HG03432 (cell line): ENCODE measurements around the gene CLSTN2.

ENCODE experiments used
- ATAC-seq: cut with Tn5 transposase; IDR thresholded peaks from one replicate; pipeline ENCODE4 v1.9.1; 2021; ENCODE audit warnings: mild to moderate bottlenecking, moderate library complexity; ENCODE audit not compliant: unreplicated experiment

The CLSTN2 gene

DNA sequence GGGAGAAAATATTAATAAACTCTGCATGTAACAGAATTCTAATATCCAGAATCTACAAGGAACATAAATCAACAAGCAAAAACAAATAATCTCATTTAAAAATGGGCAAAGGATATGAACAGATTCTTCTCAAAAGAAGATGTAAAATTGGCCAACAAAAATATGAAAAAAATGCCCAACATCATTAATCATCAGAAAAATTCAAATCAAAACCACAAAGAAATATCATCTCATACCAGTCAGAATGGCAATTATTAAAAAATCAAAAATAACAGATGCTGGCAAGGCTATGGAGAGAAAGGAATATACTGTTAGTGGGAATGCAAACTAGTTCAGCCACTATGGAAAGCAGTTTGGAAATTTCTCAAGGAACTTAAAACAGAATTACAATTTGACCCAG is 592.2 kb downstream of the CLSTN2 start:
- no peak for ATAC-seq

DNA sequence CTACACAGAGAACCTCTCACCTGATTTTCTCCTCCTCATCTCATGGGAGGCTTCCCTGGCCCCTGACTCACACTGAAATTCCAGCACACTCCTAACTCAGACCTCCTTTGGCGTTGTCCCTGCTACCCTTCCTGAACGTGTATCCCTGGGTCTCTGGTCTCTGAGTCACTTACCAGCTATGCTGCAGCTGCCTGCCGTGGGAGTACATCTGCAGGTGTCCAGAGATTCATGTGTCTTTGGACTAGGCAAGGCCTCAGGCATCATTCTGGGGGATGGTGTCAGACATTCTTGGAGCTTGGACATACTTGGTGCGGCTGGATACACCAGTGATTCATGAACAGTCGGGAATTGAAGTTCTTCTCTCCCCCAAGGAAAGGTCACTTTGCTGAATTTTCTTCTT is 594.1 kb downstream of the CLSTN2 start:
- ATAC-seq = no peak

- no peak for ATAC-seq
These were observed 594.6 kb downstream of the CLSTN2 start for GRCh38 chr3:140529558-140529957.

DNA sequence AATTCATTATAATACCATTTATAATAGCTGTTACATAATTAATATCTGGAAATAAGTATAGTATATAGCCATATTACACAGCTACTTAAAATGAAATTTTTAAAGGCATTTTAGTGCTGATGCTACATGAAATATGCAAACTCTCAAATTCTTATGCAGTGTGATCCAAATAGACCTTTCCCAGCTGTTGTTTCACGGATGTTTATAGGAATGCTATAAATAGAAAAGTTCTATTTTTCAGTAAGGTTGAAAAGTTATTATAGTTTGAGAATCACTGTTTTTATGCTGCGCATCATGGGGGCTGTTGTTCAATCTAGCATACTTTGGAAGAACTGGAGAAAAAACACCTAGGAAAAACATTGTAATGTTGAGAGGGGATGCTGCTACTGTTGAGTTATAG is 595.1 kb downstream of the CLSTN2 start:
- no peak for ATAC-seq

GRCh38 chr3:140530603-140531002 is 595.6 kb downstream of the CLSTN2 start:
- no peak for ATAC-seq

DNA sequence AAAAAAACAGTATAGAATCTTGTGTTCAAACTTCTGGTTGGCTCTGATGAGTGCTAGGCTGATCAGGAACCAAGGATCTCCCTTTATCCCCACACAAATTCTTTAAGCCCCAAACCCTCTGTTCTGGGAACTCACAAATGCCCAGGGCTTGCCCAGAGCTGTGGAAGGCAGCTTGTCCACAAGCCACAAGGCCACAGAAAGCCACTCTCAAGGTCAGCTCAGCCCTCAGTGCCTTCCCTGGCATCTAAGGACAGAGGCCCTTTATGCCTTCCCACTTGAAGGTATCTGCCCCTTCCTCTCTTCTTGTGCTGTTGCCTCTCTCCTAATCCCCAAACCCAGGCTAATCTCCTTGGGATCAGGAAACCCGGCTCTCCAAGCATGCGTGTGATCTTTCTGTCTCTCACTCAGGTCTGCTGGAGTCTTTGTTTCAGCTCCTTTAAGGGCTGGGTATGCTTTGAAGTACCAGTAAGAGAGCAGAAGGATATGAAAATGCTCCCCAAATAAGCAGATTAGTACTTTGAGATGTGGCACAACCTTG is 597.9 kb downstream of the CLSTN2 start:
- no peak for ATAC-seq

DNA sequence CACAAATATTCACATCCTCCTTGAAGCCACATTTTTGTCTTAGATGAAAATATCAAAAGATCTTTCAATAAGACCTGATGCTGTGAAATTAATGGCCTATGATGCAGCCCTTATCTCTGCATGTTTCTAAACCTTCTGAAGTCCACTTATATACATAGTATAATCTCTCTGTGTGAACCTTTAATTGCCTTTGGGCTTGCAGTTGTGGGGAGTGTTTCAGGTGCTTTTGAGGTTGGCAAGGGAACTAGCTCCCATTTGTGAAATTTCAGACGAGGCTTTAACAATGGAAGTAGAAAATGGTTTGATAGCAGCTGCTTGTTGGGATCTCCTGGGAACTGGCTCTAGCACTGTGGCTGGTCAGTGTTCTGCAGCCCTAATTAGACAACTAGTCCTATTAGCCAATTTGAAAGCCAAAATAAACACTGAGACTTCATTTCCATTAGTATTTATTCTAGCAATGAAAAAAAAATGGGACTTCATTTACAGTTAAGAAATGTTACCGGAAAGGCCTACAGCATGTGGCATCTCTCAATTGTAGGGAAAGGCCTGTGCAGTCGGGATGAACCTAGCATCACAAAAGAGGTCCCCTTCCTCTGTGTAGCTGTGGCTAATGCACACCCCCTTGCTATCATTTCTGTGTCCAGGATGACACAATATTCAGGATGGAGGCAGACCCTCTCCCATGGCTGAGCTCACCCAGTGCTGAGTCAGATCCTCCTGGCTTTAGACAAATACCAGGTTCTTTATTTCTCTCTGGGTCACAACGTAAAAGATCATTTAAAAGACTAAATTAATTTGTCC is 602.1 kb downstream of the CLSTN2 start:
- no peak for ATAC-seq

- ATAC-seq = no peak
These were observed 602.7 kb downstream of the CLSTN2 start for GRCh38 chr3:140537727-140538082.

DNA sequence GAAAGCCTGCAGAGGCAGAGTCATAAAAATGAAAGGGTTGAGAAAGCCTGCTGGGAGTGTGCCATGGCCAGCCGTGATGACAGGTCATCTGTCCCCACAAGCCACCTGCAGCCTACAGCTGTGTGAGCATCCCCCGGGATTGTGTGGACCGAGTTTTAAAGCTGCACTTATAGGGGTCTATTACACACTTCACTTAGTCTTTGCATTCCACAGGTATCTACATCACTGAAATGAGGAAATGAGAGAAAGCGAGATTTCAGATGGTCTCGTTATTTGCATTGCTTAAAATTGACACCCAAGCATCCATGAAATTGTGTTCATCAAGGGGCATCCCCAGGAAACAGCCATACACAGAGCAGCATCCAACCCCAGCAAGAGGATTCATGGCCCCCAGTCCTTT is 605.3 kb downstream of the CLSTN2 start:
- peak; percentile 77 for ATAC-seq

DNA sequence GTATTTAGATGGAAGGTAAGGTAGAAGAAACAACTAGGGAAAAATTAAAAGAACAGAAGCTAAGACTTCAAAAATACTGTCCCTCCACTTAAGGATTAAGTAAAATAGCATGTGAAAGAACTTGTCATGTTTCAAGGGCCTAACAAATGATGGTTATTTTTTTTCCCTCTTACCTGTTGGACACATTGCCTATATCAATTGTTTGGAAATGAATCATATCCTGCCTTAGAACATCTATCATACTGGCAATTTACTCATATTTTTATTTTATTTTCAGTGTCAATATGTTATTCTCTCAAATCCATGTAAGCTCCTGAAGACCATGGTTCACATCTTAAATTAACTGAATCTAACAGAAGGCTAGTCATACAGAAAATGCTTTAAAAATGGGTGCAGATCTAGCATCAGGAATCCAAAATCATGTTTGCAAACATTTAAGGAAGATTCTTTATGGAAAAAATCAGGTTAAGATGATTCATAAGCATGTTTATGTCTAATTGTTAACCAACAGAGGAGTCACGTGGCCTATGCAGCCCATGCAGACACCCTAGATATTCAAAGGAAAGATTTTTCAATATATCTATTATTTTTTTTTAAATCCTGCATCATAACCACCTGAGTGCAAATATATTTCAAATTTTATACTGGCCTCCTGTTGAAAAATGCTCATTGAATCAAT is 607.1 kb downstream of the CLSTN2 start:
- ATAC-seq = no peak

- ATAC-seq = no peak
These were observed 610.2 kb downstream of the CLSTN2 start for GRCh38 chr3:140545197-140545596.

DNA sequence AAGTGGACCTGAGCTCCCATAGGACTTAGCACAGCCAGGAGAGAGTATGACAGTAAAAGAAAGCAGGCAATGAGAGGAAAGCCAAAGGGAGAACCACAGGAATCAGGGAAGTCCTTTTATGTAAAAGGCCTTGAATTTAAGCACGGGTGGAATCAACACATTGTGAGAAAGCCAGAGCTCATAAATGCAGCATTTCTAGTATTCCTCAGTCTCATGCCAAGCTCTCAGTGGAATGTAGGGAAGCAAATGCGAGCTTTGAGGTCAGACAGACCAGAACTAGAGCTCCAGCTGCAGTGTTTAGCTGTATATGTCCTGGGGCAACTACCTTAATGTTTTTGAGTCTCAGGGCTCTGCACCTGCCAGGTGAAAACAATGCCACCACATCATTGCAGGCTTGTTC is 610.8 kb downstream of the CLSTN2 start:
- ATAC-seq = no peak

DNA sequence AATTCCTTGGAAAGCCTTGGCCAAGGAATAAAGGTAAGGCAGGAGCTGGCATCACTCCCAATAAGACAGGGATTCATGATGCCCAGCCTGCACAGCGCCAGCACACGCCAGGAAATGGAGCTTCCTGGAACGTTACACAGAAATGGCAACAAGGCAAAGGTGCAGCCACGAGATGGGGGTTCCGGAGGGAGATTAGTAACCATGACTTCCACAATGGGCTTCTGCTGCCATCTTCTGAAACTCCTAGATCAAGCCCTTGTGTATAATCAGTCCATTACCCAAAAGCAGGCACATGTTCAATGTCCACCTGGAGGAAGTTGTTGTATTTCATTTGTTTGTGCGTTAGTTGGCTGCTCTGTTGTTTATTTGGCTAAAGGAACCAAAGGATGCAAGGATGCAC is 611.7 kb downstream of the CLSTN2 start:
- ATAC-seq = no peak

DNA sequence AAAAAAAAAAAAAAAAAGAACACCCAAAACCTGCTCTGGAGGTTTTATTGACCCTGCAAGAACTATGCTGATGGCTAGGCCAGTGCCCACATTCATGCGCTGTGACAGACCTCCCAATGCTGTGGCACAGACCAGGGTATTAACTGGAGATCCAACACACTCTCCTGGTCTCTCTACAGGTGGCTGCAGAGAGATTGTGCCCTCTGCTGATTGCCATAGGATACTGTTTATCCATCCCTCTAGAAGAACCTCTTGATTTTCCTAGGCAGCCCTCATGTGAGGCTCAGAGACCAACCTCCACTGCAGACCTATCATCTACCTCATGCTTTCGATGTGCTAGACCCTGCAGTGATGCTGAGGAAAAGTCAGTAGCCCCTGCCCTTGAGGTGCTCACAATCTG is 617.4 kb downstream of the CLSTN2 start:
- no peak for ATAC-seq

DNA sequence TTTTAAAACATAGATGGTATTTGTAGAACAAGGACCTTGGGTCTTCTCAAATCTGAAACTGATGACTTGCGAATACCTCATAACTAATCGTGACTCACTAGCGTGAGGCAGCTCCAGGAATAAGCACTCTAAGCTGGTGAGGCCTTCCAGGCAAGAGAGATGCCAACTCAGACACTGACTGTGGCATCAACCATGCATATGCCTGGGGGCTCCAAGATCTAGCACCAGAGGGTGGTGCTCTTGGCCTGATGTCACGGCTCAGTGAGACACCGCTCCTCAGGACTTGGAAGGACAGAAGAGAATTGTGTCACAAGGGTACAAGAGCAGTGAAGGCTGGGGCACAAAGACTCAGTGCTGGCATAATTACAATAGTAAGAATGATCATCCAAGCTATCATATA is 617.9 kb downstream of the CLSTN2 start:
- ATAC-seq = no peak

DNA sequence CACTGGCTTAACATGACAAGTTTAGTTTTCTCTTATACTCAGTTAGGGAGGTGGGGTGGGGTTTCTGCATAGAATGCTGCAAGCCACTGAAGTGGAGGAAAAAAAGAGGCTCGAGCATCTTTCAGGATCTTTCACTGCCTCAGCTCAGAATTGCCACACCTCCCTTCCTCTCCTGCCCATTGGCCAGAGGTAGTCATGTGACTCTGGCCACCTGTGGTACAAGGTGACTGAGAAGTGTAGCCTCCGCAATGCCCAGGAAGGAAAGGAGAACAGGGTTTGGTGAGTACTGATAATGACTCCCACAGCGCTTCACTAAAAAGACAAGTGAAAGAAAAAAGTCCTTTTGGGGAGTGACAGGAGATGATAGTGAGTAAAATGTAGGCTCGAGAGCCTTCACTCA is 618.6 kb downstream of the CLSTN2 start:
- no peak for ATAC-seq

DNA sequence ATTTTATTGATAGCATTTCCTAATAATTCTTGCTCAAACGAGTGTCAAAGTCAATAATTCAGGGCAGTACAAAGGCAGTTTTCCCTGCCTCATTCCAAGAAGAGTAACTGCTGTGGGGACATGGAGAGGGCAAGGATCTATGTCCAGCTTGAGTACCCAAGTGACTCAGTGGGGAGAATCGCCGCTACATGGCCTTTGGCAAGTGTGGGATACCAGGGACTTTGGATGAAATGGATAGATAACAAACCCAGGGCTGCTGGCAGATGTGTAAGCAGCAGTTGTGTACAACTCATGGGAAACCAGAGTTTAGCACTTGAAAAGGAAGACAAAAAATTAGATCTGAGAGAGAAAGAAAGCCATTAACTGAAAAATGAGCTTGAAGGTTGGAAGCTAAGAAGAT is 620.7 kb downstream of the CLSTN2 start:
- ATAC-seq = no peak

- ATAC-seq = no peak
These were observed 622.5 kb downstream of the CLSTN2 start for GRCh38 chr3:140557476-140557875.

DNA sequence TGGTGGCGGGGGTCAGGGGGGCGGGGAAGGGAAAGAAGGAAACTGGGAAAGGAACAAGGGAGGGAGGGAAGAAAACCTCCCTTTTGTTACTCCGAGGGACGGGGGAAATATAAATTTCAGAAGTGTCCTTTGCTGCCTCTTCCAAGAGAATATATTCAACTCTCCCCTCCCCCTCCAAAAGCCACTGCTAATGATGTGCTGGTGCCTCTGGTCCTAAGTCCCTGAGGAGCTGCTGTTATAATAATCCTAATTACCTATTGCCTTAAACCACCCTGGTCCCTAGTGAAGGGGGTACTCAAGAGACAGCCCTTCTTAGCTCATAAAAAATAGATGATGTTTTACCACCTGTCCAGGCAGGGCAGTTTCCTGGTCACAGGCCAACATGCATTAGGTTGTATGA is 624.6 kb downstream of the CLSTN2 start:
- ATAC-seq = no peak

DNA sequence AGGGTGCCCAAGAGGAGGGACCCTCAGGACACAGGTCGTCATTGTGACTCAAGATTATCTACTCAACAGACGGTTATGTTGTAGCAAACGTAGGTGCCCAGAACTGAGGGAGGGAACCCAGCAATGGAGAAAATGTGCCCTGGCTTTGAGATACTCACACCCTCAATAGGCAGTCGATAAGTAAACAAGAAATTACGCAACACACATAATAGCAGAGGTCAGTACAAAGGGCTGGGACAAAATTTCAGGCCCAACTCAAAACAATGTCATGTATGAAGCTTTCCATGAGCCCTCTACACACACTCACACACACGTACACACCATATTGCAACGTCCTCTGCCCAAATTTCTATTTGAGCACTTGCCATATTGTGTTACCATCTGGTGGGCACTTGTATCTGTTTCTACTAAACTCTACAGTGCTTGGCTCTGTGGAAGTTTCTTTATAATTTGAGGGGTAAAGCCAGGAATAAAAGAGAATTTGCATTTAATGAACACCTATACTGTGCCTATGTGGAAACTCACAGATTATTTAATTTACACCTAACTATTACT is 628.3 kb downstream of the CLSTN2 start:
- ATAC-seq = no peak

- no peak for ATAC-seq
These were observed 633.1 kb downstream of the CLSTN2 start for GRCh38 chr3:140568131-140568530.
